ENCODE measurements around the gene CACNA2D3.

CACNA2D3 gene

GRCh38 chr3:54344601-54345231 lies 222.4 kb downstream of the CACNA2D3 start:
- ATAC-seq = no peak

GRCh38 chr3:54345847-54346375 lies 223.6 kb downstream of the CACNA2D3 start:
- no peak for ATAC-seq

DNA sequence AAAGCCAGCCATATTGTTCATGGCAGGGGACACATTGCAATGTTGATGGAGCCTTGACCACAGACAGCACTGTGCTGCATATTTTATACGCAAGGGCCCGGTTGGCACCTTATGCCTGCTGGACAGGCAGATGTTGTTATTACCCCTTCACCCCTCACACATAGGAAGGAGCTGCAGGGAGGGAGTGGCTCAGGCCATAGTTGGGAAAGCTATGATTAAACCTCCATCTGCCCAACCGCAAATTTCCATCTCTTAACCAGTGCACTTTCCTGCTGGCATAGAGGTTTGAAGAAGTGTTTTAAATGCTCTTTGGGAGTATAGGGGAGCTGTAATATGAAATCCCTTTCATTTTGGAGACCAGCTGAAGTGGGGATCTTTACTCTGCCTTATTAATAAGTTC lies 224.7 kb downstream of the CACNA2D3 start:
- no peak for ATAC-seq

- ATAC-seq = no peak
Observed at GRCh38 chr3:54347933-54348332, 225.6 kb downstream of the CACNA2D3 start.

DNA sequence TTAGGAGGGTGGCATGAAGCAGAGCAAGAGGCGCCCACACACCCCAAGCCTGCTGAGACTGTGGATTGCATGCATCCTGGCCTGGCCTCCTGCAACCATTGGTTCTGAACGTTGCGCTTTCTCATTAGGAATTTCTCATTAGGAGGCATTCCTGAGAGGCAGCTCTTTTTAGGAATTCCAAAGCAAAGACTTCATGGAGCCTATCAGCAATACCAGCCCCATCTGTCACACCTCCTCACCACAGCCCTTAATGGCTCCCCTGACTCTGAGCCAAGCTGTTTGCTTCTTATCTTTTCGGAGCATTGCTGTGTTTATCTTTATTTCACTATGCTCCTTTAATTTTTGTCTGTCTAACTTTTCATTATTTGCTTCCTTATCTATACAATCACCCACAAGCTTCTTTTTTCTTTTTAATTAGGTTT lies 226.9 kb downstream of the CACNA2D3 start:
- no peak for ATAC-seq

DNA sequence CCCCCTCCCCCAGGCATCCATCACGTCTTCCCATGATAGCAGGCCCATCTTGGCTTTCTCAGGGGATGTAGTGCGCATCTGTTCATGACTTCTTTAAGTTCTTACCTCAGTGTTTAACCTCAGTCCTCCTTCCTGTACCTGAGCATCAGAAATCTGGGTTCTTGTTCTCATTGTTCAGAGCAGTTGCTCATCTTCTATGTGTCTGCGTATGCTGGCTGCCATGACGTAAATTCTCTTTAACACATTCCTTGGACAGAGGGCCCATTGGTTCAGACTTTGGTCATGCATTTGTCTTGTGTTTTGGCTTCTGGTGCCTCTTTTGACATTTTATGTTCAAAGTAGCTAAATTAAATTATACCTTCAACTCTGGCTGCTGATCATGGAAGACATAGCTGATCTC lies 227.3 kb downstream of the CACNA2D3 start:
- no peak for ATAC-seq

GRCh38 chr3:54353546-54353945 lies 231.2 kb downstream of the CACNA2D3 start:
- ATAC-seq = no peak

- no peak for ATAC-seq
Observed at GRCh38 chr3:54353946-54354345, 231.6 kb downstream of the CACNA2D3 start.

DNA sequence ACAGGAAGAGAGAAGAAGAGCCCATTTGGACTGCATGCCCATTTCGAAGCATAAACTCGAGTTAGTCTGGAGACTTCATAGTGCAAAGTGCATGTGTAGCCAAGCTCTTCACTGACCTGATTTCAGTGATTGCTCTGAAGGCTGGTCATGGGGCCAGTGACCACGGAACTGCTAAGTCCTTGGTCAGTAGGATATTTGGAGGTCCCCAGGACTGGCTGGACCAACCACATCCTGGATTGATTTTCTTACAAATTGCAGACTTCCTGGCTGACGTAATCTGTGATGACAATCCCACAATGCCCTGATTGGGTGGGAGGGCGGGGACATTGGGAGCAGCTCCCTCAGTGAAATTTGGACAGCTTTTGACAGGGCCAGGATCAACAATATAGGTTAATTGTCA lies 233.4 kb downstream of the CACNA2D3 start:
- ATAC-seq = no peak

DNA sequence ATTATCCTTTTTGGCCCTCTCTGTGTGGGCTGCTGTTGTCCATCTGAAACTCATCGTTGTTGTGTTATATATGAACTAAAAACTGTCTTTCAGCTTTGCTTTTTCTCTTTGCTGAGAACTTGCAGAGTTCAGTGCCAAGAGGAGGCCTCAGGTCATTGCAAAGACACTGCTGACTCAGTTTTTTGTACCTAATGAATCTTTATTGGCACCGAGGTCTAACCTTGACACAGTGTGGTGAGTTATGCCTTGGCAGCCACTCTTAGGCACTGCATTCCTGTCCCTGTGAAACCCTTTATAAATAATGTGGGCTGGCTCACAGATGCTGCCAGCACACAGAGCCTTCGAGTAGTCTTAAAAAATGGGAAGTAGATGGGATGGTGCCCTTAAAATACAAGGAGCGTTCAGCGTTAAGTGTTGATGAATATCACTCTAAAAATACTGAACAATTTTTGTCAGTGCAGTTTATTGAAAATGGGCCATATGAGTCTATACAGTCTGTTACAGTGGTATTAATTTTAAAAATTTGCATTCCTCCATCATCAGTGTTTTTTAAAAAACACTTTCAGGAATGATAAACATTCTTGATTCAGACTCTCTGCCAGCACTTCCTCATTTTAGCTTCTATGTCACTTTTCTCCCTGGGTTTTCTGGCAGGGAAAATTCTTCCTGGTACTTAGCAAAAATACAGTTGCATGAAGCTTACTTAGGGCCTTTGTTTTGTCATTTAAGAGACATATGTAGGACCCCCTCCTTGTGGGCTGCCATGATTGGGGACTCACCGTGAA lies 234.1 kb downstream of the CACNA2D3 start:
- no peak for ATAC-seq

DNA sequence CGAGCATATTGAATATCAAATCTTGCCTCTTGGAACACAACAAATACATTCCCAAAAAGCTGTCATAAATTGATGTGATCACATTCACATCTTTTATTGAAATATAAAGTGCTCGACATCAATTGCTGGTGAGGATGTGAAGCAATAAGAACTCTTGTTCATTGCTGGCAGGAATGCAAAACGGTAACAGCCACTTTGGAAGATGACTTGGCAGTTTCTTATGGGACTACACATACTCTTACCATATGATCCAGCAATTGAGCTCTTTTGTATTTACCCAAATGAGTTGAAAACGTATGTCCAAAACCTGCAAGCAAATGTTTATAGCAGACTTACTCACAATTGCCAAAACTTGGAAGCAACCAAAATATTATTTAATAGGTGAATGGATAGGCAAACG lies 234.9 kb downstream of the CACNA2D3 start:
- ATAC-seq = no peak

GRCh38 chr3:54358316-54358715 lies 236.0 kb downstream of the CACNA2D3 start:
- ATAC-seq = no peak

DNA sequence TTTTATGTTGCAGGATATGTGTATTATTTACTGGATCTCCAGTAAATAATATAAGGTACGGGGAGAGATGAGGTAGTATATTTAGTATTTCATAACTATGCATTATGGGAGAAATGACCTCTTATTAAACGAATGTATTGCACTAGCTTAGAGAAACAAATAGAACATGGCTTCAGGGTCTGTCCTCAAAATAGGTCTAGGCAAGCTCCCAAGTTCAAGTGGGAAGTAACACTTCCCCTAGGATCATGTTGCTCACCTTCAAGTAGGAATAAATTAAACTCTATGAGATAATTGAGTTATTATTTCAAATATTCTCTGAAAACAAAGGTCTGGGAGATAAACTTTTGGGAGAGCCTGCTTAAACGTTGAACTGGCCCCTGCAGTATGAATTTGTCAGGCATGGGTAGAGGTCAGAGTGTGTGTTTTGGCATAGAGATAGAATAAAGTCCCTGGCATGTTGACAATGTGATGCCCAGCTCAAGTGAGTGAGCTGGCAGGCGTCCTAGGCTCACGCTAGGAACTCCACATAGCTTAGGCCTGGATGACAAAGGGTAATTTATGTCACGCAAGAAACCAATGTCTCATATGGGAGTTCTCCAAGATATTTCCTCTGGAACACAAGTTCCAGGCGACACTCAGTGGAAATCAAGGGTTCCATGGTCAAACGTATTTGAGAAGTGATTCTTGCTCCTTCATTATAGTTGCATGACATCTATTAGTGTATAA lies 236.8 kb downstream of the CACNA2D3 start:
- no peak for ATAC-seq

DNA sequence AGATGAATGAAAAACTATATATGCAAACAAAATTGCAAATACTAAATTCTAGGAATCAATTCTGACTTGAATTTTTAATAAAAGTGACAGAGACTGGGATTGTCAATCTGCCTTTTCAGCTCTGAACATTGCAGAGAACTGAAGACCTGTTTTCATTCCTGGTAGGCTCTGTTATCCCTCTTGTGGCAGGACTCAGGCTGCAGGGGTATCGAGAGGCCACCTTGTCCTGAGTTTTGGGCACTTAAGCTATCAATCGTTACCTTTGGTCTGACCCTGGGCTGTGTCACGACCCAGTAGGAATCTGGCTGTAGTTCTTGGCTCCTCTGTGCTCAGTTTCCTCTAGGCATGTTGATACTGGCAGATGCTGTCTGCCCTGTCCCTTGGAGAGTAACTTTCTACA lies 238.0 kb downstream of the CACNA2D3 start:
- no peak for ATAC-seq

DNA sequence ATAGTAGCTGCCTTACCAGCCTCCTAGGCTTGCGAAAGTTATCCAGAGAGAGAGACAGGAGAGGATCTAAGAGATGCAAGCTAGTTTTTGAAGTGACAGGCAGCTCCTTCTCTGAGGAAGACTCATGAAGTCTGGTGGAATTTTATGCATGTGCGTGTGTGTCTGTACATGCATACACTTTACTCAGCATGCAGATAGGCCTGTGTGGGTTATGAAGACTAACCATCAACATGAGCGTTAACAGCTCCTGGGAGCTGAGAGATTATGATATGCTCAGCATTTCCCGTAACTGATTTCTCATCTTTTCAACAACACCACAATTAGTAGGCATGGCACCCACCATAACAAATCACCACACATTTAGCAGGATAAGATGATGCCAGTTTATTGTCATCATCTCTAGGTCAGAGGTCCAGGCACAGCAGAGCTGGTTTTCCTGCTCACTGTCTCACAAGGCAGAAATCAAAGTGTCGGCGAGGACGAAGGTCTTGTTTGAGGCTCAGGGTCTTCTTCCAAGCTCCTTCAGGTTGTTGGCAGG lies 239.5 kb downstream of the CACNA2D3 start:
- ATAC-seq = no peak

DNA sequence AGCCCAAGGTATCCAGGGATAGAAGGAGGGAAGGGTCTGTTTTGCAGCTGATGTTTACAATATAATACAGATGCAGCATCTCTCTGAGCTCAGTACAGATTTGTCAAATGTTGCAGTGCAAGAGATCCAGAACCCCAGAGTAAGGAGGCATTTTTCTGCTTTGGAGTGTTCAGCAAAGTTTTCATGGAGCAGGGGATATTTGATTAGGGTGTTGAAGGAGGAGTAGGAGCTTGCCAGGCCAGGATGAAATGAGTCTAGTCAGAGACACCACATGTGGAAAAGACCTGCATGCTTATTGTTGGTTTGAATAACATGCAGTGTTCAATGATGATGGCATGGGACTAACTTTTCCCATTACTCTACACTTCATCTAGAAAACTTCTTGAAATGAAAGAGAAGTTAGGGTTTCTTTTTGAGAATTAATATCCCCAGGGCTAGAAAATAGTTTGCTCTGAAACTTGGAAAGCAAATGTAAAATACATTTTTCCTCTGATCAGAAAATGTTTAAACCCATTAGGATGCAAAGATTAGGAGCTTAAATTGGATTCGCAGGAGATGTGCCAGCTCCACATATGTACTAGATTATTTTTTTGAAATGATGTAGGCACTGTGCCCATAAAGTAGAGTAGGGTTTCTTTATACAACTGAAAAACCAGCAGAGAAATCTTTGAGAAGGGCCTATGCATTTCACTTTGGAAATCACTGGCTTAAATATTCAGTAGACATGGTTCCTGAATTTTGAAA lies 243.8 kb downstream of the CACNA2D3 start:
- no peak for ATAC-seq

DNA sequence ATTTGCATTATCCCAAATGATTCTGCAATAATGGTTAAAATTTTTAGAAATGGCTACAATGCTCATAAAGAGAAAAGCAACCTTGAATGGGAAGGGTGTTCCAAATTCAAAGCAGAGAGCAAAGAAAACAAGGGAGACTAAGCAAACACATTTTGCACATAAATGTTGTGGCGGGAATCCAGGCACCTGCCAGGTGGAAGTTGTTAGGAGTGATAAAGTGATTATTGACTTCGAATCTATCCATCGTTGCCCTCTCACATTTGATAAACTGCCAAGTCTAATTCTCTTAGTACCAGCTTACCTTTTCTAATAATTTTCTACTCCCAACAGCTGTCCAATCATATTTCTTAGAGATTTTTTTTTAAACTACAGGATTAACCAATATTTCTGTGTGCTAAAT lies 244.5 kb downstream of the CACNA2D3 start:
- ATAC-seq = no peak

DNA sequence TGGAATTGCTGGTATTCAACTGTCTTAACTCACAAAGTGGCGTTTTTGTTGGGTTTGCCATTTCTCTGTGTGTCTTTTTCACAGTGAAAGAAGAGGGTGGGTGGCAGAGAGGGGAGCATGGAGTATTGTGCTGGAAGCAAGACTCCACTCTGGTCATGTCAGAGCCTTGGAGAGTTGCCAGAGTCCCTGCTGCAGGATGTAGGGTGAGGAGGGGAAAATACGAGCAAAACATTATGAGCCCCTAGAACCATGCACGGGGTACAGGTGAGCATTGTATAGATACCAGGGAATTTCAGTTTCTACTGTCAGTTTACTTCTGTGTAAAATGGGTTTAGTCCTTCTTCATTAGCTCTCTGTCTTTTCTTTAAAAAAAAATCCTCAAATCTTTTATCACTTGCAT lies 249.9 kb downstream of the CACNA2D3 start:
- no peak for ATAC-seq

DNA sequence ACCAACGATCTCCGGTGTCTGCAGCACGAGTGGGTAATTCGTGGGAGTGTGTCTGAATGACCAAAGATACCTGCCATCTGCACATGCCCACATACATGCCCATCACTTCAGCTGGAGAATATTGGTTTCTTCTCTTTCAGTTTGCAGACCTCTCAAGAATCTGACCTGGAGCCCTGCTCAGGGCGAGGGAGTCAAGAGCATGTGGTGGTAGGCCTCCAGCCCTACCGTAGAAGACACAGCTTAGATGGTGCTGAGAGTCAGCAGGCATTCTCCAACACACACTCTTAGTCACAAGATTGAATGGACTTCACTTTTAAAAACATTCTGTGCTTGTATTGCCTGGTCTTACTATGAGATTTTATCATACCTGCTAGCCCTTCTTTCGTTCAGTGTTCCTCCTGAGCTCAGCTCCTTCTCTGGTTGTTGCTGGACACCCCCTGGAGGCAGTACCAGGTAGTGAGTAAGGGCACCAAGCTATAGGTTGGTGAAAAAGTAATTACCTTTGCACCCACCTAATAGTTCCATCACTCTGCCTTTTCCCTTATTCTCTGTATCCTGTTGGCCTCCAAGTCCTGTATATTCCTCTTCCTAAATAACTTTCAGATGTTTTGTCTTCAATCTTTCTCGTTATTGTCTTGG lies 252.0 kb downstream of the CACNA2D3 start:
- no peak for ATAC-seq

- ATAC-seq = no peak
Observed at GRCh38 chr3:54376142-54376807, 253.9 kb downstream of the CACNA2D3 start.

DNA sequence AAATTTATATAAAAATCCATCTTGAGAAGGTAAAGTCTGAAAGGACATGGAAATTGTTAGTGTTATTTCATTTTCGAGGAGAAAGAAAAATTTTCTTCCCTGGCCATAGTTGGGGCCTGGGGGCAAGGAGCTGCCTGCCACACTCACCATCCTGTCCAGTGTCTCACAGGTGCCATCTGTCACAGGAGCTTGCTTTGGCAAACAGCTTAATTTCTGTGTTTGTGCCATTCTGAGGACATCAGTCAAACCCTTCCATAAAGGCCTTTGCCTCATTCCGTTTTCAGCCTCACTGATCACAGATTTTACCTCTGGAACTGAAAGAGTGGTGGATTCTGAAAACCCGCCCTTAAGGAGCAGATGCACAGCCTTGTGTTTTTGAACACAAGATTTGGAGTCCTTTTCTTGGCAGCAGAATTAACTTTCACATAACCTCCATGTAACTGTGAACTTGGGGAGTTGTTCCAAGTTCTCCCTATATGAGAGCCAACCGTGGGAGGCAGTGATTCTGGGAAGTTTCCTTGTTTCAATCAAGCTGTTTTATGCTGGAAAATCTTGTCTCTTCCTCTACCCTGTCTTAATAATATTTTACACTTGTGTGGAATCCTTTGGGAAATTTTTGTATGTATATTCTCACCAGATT lies 254.7 kb downstream of the CACNA2D3 start:
- ATAC-seq = no peak
